Hematopoietic multipotent progenitor cell treated with erythropoietin and hydrocortisone succinate and interleukin-3 and kit ligand, for 8 days (in vitro differentiated cells): Measurements from ENCODE around the gene NDUFV1.
"Not testable (repeated sequence)": the region's sequence is repeated elsewhere in the genome, so short reads cannot be mapped to it uniquely, and the experiment has no call there.

Experiments
- DNase-seq: peaks from one replicate; pipeline ENCODE4 v3.0.0-alpha.2; 2015

NDUFV1 gene

GRCh38 chr11:67627812-67628624 lies 21.3 kb downstream of the NDUFV1 start:
- DNase-seq: no peak

- DNase-seq: no peak
Measured at GRCh38 chr11:67628710-67629385, 22.1 kb downstream of the NDUFV1 start.

- peak; percentile 92 for DNase-seq
Measured at GRCh38 chr11:67629386-67630227, 22.9 kb downstream of the NDUFV1 start, which contains the start of gene NUDT8. NUDT8 (minus strand) TSS chr11:67629937; CDS start chr11:67629911, 26 bp downstream.

GRCh38 chr11:67630228-67630942 lies 23.6 kb downstream of the NDUFV1 start:
- DNase-seq: peak; percentile 93

DNA sequence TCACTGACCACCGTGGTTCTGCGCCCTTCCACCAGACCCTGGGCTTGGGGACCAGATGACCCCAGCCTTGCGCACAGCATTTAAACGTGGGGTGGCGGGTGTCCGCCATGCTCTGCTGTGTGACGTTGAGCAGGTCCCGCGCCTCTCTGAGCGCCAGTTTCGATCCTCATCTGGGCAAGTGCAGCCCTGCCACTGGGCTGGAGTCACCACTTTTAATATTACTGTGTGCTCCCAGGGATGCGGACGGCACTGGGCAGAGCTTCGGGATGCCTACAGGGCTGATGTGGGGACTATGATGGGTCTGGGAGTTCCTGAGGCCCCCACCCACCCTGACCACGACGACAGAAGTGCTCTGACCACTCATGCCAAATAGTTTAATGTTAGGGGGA lies 24.2 kb downstream of the NDUFV1 start:
- DNase-seq: no peak

DNA sequence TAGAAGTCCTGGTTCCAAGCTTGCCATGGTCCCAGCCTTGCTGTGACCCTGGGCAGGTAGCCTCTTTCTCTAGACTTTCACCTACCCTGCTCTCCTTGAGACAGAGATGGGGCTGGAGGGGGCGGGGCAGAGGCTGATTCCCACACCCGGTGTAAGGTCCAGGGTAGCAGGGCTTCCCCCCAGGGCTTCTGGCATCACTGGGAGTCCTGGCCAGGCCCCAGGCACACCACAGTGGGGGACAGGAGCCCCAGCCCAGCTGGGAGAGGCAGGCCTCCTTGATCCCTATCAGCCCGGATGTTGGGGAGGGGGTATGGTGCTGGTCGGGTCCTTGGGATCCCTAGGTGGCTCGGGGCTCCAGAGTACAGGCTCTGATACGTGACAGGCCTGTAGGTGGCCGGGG lies 24.7 kb downstream of the NDUFV1 start:
- no peak for DNase-seq

GRCh38 chr11:67631853-67632174 lies 25.1 kb downstream of the NDUFV1 start:
- DNase-seq: no peak

- DNase-seq: peak; percentile 75
Measured at GRCh38 chr11:67632175-67632981, 25.6 kb downstream of the NDUFV1 start.

- no peak for DNase-seq
Measured at GRCh38 chr11:67632982-67633755, 26.4 kb downstream of the NDUFV1 start.

DNA sequence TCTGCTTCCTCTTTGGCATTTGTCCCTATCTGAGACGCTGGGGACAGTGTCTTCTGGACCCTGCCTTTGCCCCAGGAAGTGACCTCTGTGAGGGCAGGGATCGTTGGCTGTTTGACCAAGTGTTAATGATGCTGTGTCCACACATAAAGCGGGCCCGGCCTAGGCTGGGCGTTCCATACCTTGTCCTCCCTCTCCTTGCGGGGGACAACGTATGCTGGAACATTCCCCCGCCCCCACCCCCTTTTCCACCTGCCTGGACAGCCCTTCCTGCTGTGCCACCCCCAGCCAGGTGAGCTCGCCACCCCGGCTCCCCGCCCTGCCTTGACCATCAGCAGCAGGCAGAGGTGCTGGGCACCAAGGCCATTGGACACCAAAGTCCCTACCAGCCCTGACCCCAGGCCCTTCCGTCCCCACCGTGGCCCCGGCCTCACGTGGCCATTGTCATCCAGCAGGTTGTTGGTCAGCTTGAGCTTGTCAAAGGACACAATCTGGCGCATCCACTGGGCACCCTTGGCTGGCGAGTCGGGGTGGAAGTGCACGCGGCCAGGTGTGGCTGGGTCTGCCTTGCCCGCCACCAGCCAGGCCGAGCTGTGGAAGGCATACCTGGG lies 27.1 kb downstream of the NDUFV1 start:
- no peak for DNase-seq

GRCh38 chr11:67634366-67635230 lies 27.9 kb downstream of the NDUFV1 start:
- DNase-seq: no peak

GRCh38 chr11:67635231-67635521 lies 28.4 kb downstream of the NDUFV1 start:
- no peak for DNase-seq

- no peak for DNase-seq
Measured at GRCh38 chr11:67636962-67637361, 30.2 kb downstream of the NDUFV1 start.

- not testable (repeated sequence) for DNase-seq
Measured at GRCh38 chr11:67637441-67637840, 30.7 kb downstream of the NDUFV1 start.

- DNase-seq: no peak
Measured at GRCh38 chr11:67638535-67639437, 32.0 kb downstream of the NDUFV1 start.

DNA sequence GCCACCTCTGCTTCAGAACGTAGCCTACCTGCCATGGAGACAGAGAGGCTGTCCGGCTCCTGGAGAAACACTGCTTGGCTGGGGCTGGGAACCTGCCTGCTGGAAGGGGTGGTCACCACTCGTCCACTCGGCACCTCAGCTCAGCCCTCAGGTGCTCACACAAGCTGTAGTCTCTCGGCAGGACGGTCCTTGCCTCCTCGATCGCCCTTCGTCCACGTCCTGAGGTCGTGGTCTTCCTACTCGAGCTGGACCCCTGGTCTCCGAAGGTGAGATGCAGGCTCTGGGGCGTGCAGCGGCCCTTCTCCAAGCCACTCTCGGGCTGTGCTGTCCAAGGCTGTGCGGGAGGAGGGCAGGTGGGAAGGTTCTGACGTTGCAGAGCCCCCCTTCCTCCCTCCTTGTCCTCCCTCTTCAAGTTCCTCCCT lies 32.7 kb downstream of the NDUFV1 start, which contains the start of gene TBX10:
Gene TBX10, minus strand, starts transcription at position 326 of the 422 bp plus-strand sequence. Its CDS starts 291 bp downstream, at position 35.
- DNase-seq: no peak

GRCh38 chr11:67640021-67640757 lies 33.5 kb downstream of the NDUFV1 start:
- peak; percentile 53 for DNase-seq
